GM18861 (cell line): ENCODE results near the gene PFKFB2.

ENCODE experiments used
- ATAC-seq: cut with Tn5 transposase; IDR thresholded peaks from one replicate; pipeline ENCODE4 v1.9.1; 2021; ENCODE audit not compliant: unreplicated experiment

PFKFB2 gene

GRCh38 chr1:207021876-207022596 is 31.0 kb upstream of the PFKFB2 start:
- ATAC-seq = no peak

DNA sequence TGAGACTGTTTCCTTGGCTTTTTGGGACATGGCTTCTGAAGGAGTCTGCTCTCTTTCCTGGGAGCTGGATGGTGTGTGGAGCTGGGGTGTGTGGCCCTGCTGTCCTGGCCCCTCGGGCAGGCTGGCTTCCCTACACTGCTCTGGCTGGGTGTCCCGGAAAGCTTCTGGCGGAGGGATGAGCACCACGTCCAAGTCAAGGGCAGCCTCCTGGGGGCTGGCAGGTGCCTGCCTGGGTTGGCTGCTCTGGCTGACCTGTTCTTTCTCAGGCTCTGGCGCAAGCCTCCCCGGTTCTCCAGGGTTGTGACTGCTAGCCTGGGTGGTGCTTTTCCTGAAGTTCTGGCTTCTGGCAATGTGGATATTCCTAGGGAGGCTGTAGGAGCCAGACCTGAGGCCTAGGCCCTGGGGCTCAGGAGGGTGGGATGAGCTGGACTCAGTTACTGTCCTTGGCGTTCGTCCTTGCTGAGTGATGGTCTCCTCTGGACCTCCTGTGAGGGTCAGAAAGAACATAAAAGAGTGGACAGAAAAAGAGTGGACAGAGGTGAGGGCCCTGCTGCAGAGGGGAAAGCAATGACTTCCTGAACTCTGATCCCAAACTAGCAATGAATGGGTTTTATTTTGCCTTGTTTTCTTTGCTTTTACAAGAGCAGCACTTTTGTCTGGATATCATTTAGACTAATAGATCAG is 29.9 kb upstream of the PFKFB2 start:
- ATAC-seq = no peak

DNA sequence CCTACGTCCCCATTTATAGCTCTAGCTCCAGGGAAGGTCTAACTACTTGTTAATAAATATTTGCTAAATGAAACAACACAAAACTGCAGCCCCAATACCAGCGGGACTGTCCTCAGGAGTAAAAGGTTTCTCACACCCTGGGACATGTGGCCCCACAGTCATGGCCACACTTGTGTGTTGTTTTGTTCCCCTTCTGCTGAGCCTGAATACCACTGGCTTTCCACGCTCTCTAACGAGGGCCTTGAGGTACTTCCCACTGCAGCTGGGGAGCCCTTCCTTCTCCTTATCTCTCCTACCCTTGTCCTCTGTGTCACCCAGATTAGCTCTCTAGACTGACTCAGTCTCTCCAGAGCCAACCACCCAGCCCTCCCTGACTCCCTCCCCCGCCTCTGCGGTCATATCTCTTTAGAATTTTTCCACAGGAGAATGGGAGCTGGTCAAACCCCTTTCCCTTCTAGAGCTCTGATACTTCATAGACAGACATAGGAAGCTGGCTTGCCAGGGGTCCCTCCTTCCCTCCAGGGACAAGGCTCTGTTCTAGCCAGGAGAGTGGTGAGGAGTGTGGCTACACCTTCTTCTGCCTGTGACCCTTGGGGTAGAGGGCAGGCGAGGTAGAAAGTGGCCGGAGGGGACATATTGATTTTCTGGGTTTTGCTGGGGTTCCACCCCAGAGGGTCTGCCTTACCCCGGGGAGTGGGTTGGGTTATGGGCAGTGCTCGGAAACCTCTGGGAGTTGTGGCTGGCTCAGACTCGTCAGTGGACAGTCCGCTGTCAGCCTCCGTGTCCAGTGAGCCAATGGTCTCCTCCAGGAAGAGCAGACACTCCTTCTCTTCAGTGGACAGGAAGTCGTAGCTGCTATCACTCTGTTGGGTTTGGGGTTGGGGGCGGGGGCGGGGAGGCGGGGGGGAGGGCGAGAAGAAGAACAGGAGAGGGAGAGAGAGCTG is 28.6 kb upstream of the PFKFB2 start:
- ATAC-seq = no peak

DNA sequence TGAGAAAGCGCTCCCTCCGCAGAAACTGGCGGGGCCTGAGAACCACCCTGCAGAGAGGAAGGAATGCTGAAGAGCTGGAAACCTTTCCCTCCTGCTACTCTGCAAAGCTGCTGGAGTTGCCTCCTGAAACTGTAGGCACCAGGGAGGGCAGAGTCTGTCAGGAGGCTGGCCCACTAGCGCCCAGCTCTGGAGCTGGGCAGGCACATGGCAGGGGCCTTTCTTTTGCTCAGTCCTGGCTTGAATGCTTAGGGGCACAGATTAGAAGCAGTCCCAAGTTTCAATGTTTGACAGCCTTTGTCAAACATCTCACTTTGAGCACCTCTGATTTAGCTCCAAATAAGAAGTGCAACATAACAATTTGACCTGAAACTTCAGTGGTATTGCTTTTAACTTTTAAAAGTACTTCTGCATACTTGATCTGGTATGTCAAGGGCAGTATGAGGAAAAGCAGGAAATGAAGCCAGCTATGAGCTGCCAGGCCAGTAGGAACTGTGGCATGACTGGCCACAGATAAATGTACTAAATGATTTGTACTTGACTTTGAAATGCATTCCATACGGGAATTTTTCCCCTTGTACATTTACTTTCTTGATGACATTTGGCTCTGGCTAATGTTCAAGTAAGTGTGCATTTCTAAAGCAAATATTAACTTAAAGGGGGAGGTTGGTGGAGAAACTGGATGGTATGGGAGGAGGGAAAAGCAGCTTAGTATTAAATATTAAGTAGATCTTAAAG is 27.8 kb upstream of the PFKFB2 start:
- ATAC-seq = no peak

- ATAC-seq = no peak
Measured at GRCh38 chr1:207026104-207026534, 27.0 kb upstream of the PFKFB2 start.

DNA sequence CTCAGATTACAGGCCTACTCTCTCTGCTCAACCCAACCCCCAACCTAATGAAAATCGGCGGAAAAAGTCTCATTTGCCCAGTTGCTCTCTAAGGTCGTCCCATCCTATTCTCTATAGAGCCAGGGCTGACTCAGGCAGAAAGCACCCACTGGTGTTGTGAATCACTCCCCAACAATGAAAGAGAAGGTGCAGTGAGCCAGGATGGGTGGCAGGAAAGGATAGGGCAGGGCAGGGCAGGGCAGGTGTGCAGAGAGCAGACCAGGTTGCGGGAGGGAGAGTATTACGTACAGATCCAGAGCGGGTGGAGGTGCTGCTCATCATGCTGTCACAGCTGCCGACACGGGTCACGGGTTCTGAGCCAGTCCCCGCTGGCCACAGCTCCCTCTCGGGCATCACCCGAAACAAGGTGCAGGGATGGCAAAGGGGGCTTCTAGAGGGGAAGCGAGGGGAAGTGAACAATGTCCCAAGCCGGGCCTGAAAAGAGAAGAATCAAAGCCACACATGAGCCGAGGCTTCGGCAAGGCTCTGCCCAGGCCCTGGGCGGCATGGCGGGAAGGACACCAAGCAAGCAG is 25.8 kb upstream of the PFKFB2 start:
- no peak for ATAC-seq

GRCh38 chr1:207027921-207028320 is 25.2 kb upstream of the PFKFB2 start:
- ATAC-seq = no peak

- ATAC-seq = no peak
Measured at GRCh38 chr1:207028884-207029650, 24.0 kb upstream of the PFKFB2 start.

DNA sequence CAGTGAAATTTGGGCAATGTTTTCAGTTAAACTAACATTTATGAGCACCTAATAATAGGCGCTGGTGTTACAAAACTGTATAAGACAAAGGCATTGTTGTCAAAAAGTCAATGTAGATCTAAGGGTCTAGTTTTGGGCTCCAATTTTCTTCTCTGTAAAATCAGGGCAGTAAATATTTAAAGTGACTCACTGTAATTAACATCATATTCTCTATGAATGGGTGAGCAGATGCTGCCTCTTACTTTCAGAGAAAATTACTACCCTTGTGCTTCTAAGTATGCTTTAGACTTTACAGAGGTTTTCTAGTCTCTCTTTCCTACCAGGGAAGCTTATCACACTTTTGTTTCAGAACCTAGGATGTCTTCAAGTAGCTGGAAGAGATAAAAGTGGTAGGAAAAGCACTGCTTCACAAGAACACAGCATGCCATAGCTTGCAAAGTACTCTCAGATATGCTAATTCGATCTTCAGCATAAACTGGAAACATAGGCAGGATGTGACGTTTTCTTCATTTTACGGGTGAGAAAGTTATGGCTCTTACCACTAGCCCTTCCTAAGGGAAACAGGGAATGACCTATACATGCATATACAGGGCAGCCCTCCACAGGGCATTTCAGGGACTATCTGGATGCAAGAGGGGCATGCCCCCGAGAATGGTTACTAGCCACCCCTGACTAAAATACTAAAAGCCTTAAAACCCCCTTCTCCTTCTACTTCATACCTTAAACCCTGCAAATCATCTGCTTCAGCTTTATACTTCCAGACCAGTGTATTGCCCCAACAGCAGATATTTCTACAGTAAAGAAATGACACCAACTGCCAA is 23.2 kb upstream of the PFKFB2 start:
- ATAC-seq = no peak

GRCh38 chr1:207030522-207031009 is 22.5 kb upstream of the PFKFB2 start:
- ATAC-seq = no peak

GRCh38 chr1:207031016-207031415 is 22.1 kb upstream of the PFKFB2 start:
- no peak for ATAC-seq

- ATAC-seq = no peak
Measured at GRCh38 chr1:207031632-207032264, 21.3 kb upstream of the PFKFB2 start.

- no peak for ATAC-seq
Measured at GRCh38 chr1:207032528-207033017, 20.5 kb upstream of the PFKFB2 start, which contains the start of gene C1orf116. Gene C1orf116 (minus strand): TSS chr1:207032756. CDS start chr1:207027598, 5,158 bp downstream.

DNA sequence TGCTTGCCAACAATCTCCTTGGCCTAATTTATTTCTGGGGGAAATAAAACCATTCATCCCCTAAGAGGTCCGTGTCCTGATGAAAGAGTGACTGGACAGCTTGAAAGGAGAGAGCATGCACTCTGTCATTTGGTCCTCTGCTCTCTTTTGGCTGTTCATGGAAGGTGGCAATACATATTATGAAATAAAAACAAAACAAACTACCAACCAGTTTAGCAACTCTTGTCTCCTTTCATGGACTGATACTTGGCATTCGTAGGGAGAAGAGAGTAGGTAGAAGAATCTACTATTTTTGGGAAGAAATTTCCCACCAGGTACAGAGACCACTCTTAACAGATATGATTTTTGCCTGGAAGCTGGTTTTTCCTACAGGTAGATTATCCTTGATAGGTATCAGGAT is 19.8 kb upstream of the PFKFB2 start:
- ATAC-seq = no peak

DNA sequence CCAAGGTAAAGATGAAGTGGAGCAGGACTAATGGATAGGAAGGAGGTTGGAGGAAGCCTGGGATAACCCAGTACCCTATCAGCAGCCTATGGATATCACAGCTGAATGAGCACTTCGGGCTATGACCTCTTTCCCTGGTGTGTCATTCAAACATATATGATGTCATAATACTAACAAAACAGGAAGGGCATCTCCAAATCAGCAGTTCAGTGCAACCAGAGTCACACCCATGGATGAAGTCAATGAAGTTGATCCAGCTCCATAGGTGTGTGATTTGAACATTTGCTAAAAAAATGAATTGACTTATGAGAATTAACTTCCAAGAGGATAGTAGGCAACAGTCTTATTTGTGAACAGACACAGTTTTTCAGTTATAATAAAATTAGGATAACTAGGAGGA is 18.9 kb upstream of the PFKFB2 start:
- ATAC-seq = no peak

GRCh38 chr1:207034998-207035397 is 18.1 kb upstream of the PFKFB2 start:
- ATAC-seq = no peak

GRCh38 chr1:207035877-207036551 is 17.1 kb upstream of the PFKFB2 start:
- no peak for ATAC-seq
